IMR-90 (cell line): ENCODE measurements around the gene OPRM1. TPM values are rescaled to one million over a fixed set of nuclear protein-coding genes. Genes with fewer than 3 reads are reported as not detected.

Source experiments
- ATAC-seq: fragments of 200-7000 bp; cut with Tn5 transposase; 2 replicates; pipeline ENCODE4 v1.9.1; 2020; ENCODE audit warnings: low read depth, mild to moderate bottlenecking, moderate library complexity
- BruUV-seq: library from RNA; stranded (reverse); fragments of 400-500 nt; replicated peaks from 2 replicates; lab custom pipeline; 2021; lab: Mats Ljungman, UMichigan
- CTCF ChIA-PET: fragments of 300-600 bp; formaldehyde crosslinking; extraction: SDS; loops from one replicate; lab custom pipeline; 2021; ENCODE audit warnings: antibody characterized with exemption; lab: Yijun Ruan, JAX
- POLR2A ChIA-PET: fragments of 300-600 bp; sonication (Branson Sonifier 250); formaldehyde crosslinking; loops from one replicate; lab custom pipeline; 2022; ENCODE audit warnings: antibody characterized with exemption; ENCODE audit not compliant: unreplicated experiment; lab: Charles Lee
- DNase-seq: peaks from one replicate; pipeline ENCODE4 v3.0.0; 2013
- H2AFZ ChIP-seq: replicated peaks from 2 replicates; pipeline ENCODE3; 2013; ENCODE audit warnings: low read length, mild to moderate bottlenecking; ENCODE audit not compliant: poor library complexity
- H2AK5ac ChIP-seq: 2 replicates; pipeline ENCODE4 v1.6.1; 2013; ENCODE audit warnings: low read depth, low read length, inconsistent platforms
- H2AK9ac ChIP-seq: replicated peaks from 2 replicates; pipeline ENCODE3; 2013; ENCODE audit warnings: mild to moderate bottlenecking, low read depth, low read length, moderate library complexity; ENCODE audit not compliant: poor library complexity
- H2BK120ac ChIP-seq: 2 replicates; pipeline ENCODE4 v1.6.1; 2013; ENCODE audit warnings: low read depth, low read length, inconsistent platforms
- H2BK15ac ChIP-seq: 3 replicates; pipeline ENCODE4 v1.6.1; 2013; ENCODE audit warnings: low read depth, low read length, inconsistent platforms
- H2BK20ac ChIP-seq: 2 replicates; pipeline ENCODE4 v1.6.1; 2013; ENCODE audit warnings: low read depth, mild to moderate bottlenecking, inconsistent platforms, low read length, moderate library complexity
- H2BK5ac ChIP-seq: 2 replicates; pipeline ENCODE4 v1.6.1; 2013; ENCODE audit warnings: mild to moderate bottlenecking, low read depth, low read length, inconsistent platforms; ENCODE audit not compliant: poor library complexity, severe bottlenecking
- H3K14ac ChIP-seq: replicated peaks from 2 replicates; pipeline ENCODE4 v1.6.1; 2013; ENCODE audit warnings: low read depth, low read length, inconsistent platforms
- H3K18ac ChIP-seq: 2 replicates; pipeline ENCODE4 v1.6.1; 2013; ENCODE audit warnings: low read depth, low read length, control low read depth
- H3K23ac ChIP-seq: 2 replicates; pipeline ENCODE4 v1.6.1; 2013; ENCODE audit warnings: low read depth, low read length, inconsistent platforms
- H3K27ac ChIP-seq: 2 replicates; pipeline ENCODE4 v1.5.1; 2013; ENCODE audit warnings: mild to moderate bottlenecking, control low read depth, low read length; ENCODE audit not compliant: insufficient read depth
- H3K27me3 ChIP-seq: 2 replicates; pipeline ENCODE4 v1.6.1; 2013; ENCODE audit warnings: low read length; ENCODE audit not compliant: control insufficient read depth, insufficient read depth
- H3K36me3 ChIP-seq: 2 replicates; pipeline ENCODE4 v1.6.1; 2013; ENCODE audit warnings: low read length, mixed read lengths; ENCODE audit not compliant: control insufficient read depth, insufficient read depth
- H3K4ac ChIP-seq: 2 replicates; pipeline ENCODE4 v1.6.1; 2013; ENCODE audit warnings: low read depth, low read length, inconsistent platforms
- H3K4me1 ChIP-seq: 2 replicates; pipeline ENCODE4 v1.6.1; 2013; ENCODE audit warnings: low read length, mixed read lengths; ENCODE audit not compliant: control insufficient read depth, insufficient read depth
- H3K4me2 ChIP-seq: 2 replicates; pipeline ENCODE4 v1.6.1; 2013; ENCODE audit warnings: low read depth, mild to moderate bottlenecking, control low read depth, low read length, moderate library complexity
- H3K4me3 ChIP-seq: 2 replicates; pipeline ENCODE4 v1.5.1; 2013; ENCODE audit warnings: low read depth, mild to moderate bottlenecking, control low read depth, low read length, moderate library complexity; ENCODE audit not compliant: insufficient read depth
- H3K56ac ChIP-seq: 2 replicates; pipeline ENCODE4 v1.6.1; 2013; ENCODE audit warnings: low read length, inconsistent platforms; ENCODE audit not compliant: insufficient read depth; ENCODE audit errors: extremely low read depth
- H3K79me1 ChIP-seq, 2 experiments: 2 replicates each; pipeline ENCODE4 v1.6.1; 2013; ENCODE audit warnings: low read length in 2 of 2, inconsistent platforms in 1 of 2, low read depth in 1 of 2
- H3K9ac ChIP-seq: 2 replicates; pipeline ENCODE4 v1.6.1; 2013; ENCODE audit warnings: low read depth, low read length, control low read depth
- H3K9me1 ChIP-seq: 2 replicates; pipeline ENCODE4 v1.6.1; 2013; ENCODE audit warnings: low read length, inconsistent platforms; ENCODE audit not compliant: insufficient read depth
- H3K9me3 ChIP-seq: 2 replicates; pipeline ENCODE4 v1.6.1; 2013; ENCODE audit warnings: low read length; ENCODE audit not compliant: control insufficient read depth, insufficient read depth
- H4K20me1 ChIP-seq: 2 replicates; pipeline ENCODE4 v1.6.1; 2013; ENCODE audit warnings: low read length, inconsistent platforms; ENCODE audit not compliant: insufficient read depth
- H4K5ac ChIP-seq: 2 replicates; pipeline ENCODE4 v1.6.1; 2013; ENCODE audit warnings: mild to moderate bottlenecking, low read depth, low read length, control low read depth
- H4K8ac ChIP-seq, 2 experiments: 2 replicates each; pipeline ENCODE4 v1.6.1; 2013; ENCODE audit warnings: low read depth in 2 of 2, low read length in 2 of 2, control low read depth in 1 of 2, inconsistent platforms in 1 of 2
- H4K91ac ChIP-seq: 2 replicates; pipeline ENCODE4 v1.6.1; 2013; ENCODE audit warnings: low read depth, low read length, inconsistent platforms; ENCODE audit not compliant: insufficient read depth
- CEBPB ChIP-seq: IDR thresholded peaks from 2 replicates; pipeline ENCODE4 v1.6.1; 2012; ENCODE audit warnings: low read depth, low read length, improper control_type of control experiment
- CHD1 ChIP-seq: IDR thresholded peaks from 2 replicates; pipeline ENCODE4 v1.6.1; 2012; ENCODE audit warnings: low read depth, low read length, improper control_type of control experiment
- FOS ChIP-seq: fragments of 150-350 bp; IDR thresholded peaks from 2 replicates; pipeline ENCODE4 v1.6.1; 2016; ENCODE audit warnings: low read depth, low read length
- MXI1 ChIP-seq: IDR thresholded peaks from 2 replicates; pipeline ENCODE4 v1.6.1; 2012; ENCODE audit warnings: low read depth, mild to moderate bottlenecking, low read length, moderate library complexity, borderline replicate concordance
- SMC3 ChIP-seq: fragments of 150-350 bp; IDR thresholded peaks from 2 replicates; pipeline ENCODE4 v1.6.1; 2016; ENCODE audit warnings: low read depth, mild to moderate bottlenecking, antibody characterized with exemption, low read length, moderate library complexity
- USF2 ChIP-seq: fragments of 150-350 bp; IDR thresholded peaks from 2 replicates; pipeline ENCODE4 v1.6.1; 2017; ENCODE audit warnings: mild to moderate bottlenecking, antibody characterized with exemption, low read length, low read depth
- WGBS, 2 experiments: methylation state at CpG; one replicate each; pipeline versions ENCODE4 v1.1.5 to v1.1.7; 2013; ENCODE audit warnings: missing lambda C conversion rate in 2 of 2; ENCODE audit not compliant: insufficient read length in 1 of 2; ENCODE audit errors: extremely low coverage in 2 of 2; 5-methylcytosine and 5-hydroxymethylcytosine counted together
- dilution Hi-C: fragments of 300-500 bp; cut with HindIII; formaldehyde crosslinking; loops from one replicate; pipeline ENCODE4 v1.14.3; 2018; ENCODE audit warnings: low sequenced_read_pairs; ENCODE audit not compliant: unreplicated experiment
- in situ Hi-C: fragments of 300-500 bp; cut with MboI; formaldehyde crosslinking; loops from 3 replicates; pipeline ENCODE4 v1.14.3; 2019; ENCODE audit warnings: low sequenced_read_pairs, inconsistent platforms, mixed read lengths
- intact Hi-C: fragments of 100-400 bp; cut with micrococcal nuclease; formaldehyde crosslinking; loops from 2 replicates; pipeline ENCODE4 v1.10.0; 2022
- polyA plus RNA-seq, 3 experiments: library from polyadenylated mRNA; depleted of rRNA; stranded (reverse); fragments of >200 nt; gene quantifications; 2 replicates each; pipeline ENCODE4 v1.2.3, GENCODE V29; 2012; ENCODE audit warnings: low replicate concordance in 1 of 3
- total RNA-seq: library from RNA; depleted of rRNA; stranded (reverse); fragments of >200 nt; gene quantifications from 2 replicates; pipeline ENCODE4 v1.2.3, GENCODE V29; 2012
- TF ChIP-seq, protein P1 (sequence below): fragments of 150-350 bp; IDR thresholded peaks from 2 replicates; pipeline ENCODE4 v1.6.1; 2016; ENCODE audit warnings: low read depth, mild to moderate bottlenecking, low read length, moderate library complexity, borderline replicate concordance

Gene OPRM1
- total and polyA plus RNA-seq, 2 of the 4 experiments (the other 2 are of a cell fraction), result not detected

DNA sequence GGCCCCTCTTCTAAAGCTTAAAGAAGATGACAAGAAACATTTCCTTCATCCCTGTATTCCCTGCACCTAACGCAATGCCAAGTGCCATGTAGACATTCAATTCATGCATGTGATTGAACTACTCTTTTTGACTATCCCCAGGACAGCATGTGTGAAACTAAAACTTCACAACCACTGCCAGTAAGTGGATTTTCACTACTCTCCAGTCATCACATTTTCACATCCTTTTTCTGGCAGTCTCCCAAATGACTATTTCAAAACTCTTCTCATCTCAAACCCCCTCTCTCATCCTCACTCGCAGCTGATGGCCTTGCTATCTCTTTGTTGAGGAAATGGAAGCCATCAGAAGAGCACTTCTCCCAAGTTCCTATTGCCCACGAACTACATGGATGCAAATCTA lies 122.6 kb downstream of the OPRM1 start:
- POLR2A ChIA-PET, result no interaction called here
- H2BK5ac ChIP-seq, result no peak overlapping the region
- TF ChIP-seq, protein P1, sequence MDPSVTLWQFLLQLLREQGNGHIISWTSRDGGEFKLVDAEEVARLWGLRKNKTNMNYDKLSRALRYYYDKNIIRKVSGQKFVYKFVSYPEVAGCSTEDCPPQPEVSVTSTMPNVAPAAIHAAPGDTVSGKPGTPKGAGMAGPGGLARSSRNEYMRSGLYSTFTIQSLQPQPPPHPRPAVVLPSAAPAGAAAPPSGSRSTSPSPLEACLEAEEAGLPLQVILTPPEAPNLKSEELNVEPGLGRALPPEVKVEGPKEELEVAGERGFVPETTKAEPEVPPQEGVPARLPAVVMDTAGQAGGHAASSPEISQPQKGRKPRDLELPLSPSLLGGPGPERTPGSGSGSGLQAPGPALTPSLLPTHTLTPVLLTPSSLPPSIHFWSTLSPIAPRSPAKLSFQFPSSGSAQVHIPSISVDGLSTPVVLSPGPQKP, result no peak
- TF ChIP-seq CHD1 (no peak), FOS (no peak), CEBPB (no peak), SMC3 (no peak), MXI1 (no peak), USF2 (no peak)
- in situ Hi-C loops (loop anchor here (25.0 kb wide), 1 partner anchor 1124 kb away; no protein-coding TSS in a partner anchor), intact Hi-C loops (no loop called here), dilution Hi-C loops (loop anchor here (25.0 kb wide), 1 partner anchor 201 kb away; the partner anchor contains the start of gene IPCEF1)
- H3K27me3 ChIP-seq, result no peaks in the 10 kb centered on the region
- WGBS, 2 experiments, result 41% methylated on average over 2 of the region's 3 CpGs; no CpG with 5 or more reads in 1 of the 2 experiments
- H3K4ac ChIP-seq, result no peak overlapping the region
- no peak overlapping the region for H3K18ac ChIP-seq
- DNase-seq (no peak), ATAC-seq (no peak)
- no peak overlapping the region for H2AK5ac ChIP-seq
- H2BK120ac ChIP-seq, result no peak overlapping the region
- no peaks in the 10 kb centered on the region for H3K9me1 ChIP-seq
- CTCF ChIA-PET, result no interaction called here
- H4K20me1 ChIP-seq, result no peaks in the 10 kb centered on the region
- H3K79me1 ChIP-seq, result no peaks in the 10 kb centered on the region
- H4K8ac ChIP-seq, result no peak overlapping the region
- no peak overlapping the region for H2BK15ac ChIP-seq
- no peak overlapping the region for H4K5ac ChIP-seq
- H3K23ac ChIP-seq, result no peak overlapping the region
- no TSS peak for BruUV-seq
- H3K36me3 ChIP-seq, result no peaks in the 10 kb centered on the region
- no peak overlapping the region for H3K4me2 ChIP-seq
- H2AFZ ChIP-seq, result no peak overlapping the region
- H2BK20ac ChIP-seq, result no peak overlapping the region
- no peak overlapping the region for H3K27ac ChIP-seq
- H3K9ac ChIP-seq, result no peak overlapping the region
- no peak overlapping the region for H3K14ac ChIP-seq
- H3K56ac ChIP-seq, result no peak overlapping the region
- H3K9me3 ChIP-seq, result no peaks in the 10 kb centered on the region
- H2AK9ac ChIP-seq, result no peak overlapping the region
- peaks cover 7% of the 10 kb centered on the region; the same call in 1 of the 2 replicates for H3K4me1 ChIP-seq
- H3K4me3 ChIP-seq, result no peak overlapping the region
- H4K91ac ChIP-seq, result no peak overlapping the region
